ENCODE measurements around the gene PIM1. TPM values are rescaled to one million over a fixed set of nuclear protein-coding genes. Genes with fewer than 3 reads are reported as not detected.
"Not testable (repeated sequence)": the region's sequence is repeated elsewhere in the genome, so short reads cannot be mapped to it uniquely, and the experiment has no call there.

The PIM1 gene
- total and polyA plus RNA-seq, 4 experiments from 2014 or later = 124 to 334 (median 196) TPM

DNA sequence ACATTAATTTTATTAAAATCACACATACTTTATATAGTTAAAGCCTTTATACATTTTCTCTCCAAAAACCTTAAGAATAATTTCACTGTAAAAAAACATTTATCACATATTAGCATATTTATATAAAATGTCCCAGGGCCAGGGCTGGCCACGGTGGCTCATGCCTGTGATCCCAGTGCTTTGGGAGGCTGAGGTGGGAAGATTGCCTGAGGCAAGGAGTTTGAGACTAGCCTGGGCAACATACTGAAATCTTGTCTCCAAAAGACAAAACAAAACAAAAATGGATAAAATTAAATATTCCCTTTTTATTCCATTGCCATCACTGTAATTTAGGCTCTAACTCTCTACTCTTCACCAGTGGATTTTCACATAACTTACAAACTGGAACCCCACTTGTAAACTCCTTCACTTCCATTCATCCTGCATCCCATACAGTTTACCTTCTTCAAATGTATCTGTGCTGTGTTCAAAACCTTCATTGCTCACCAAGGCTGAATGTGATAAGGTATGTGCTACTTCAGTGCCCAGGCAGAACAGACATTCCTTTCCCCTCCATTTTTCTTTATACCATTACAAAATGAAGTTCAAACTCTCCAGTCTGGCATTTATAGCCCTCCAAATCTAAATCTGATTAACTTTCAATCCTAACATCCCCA, 42.9 kb upstream of the PIM1 start:
- Mint-ChIP-seq H3K27me3 (no peaks in the 10 kb centered on the region), H3K27ac (no peak overlapping the region)
- CTCF ChIA-PET (ENCODE audit: partially characterized antibody) = interaction anchor here (1.0 to 1.8 kb wide), 3 partner anchors 31 to 105 kb away, joined by 3 to 6 read pairs (median 5); no protein-coding TSS in a partner anchor

GRCh38 chr6:37127961-37128862, 41.7 kb upstream of the PIM1 start:
- no peak overlapping the region for H3K4me3 Mint-ChIP-seq
- H3K27ac Mint-ChIP-seq = peak overlapping the region in 1 of 7 donors; percentile 60

More for the DNA sequence above, 42.9 kb upstream of the PIM1 start:
- no peaks in the 10 kb centered on the region for H3K36me3 Mint-ChIP-seq
- H3K4me1 Mint-ChIP-seq = peaks cover 3 to 10% (median 6%) of the 10 kb centered on the region in 4 donors
- Histone ChIP-seq H3K36me3 (ENCODE audit: insufficient read depth, low read length) (no peaks in the 10 kb centered on the region), H3K4me1 (ENCODE audit: insufficient read depth, low read length) (peaks cover 8% of the 10 kb centered on the region), H3K27me3 (ENCODE audit: insufficient read depth, low read length) (no peaks in the 10 kb centered on the region), H3K9me3 (ENCODE audit: control insufficient read depth in 1 of 2, low read length in 2 of 2) (no peaks in the 10 kb centered on the region), H3K4me3 (ENCODE audit: low read length in 2 of 2) (no peak overlapping the region), H3K27ac (ENCODE audit: low read depth, low read length) (no peak overlapping the region)
- intact Hi-C loops (cut with micrococcal nuclease) = no loop called here
- H3K4me3 Mint-ChIP-seq = no peak overlapping the region
- POLR2A ChIA-PET (ENCODE audit: partially characterized antibody) = no interaction called here
- DNase-seq = no peak
- H3K9me3 Mint-ChIP-seq = no peaks in the 10 kb centered on the region

GRCh38 chr6:37128863-37129443, 41.0 kb upstream of the PIM1 start:
- Mint-ChIP-seq H3K27ac (peak overlapping the region in 1 of 7 donors; percentile 53), H3K4me1 (peaks cover 3 to 12% (median 8%) of the 10 kb centered on the region in 4 donors)
- intact Hi-C loops (cut with micrococcal nuclease); H3K4me3 Mint-ChIP-seq; H3K4me3 ChIP-seq (ENCODE audit: low read length in 2 of 2); H3K27me3 ChIP-seq (ENCODE audit: insufficient read depth, low read length); H3K36me3 ChIP-seq (ENCODE audit: insufficient read depth, low read length); H3K27me3 Mint-ChIP-seq; H3K36me3 Mint-ChIP-seq; DNase-seq; H3K9me3 Mint-ChIP-seq; H3K27ac ChIP-seq (ENCODE audit: low read depth, low read length); H3K9me3 ChIP-seq (ENCODE audit: control insufficient read depth in 1 of 2, low read length in 2 of 2): not testable (repeated sequence)
- ChIA-PET CTCF (ENCODE audit: partially characterized antibody) (interaction anchor here (1.0 to 1.8 kb wide), 5 partner anchors 42 to 107 kb away, joined by 3 to 6 read pairs (median 3); no protein-coding TSS in a partner anchor), POLR2A (ENCODE audit: partially characterized antibody) (interaction anchor here (1.0 to 1.2 kb wide), 3 partner anchors 27 to 42 kb away, joined by 3 to 4 read pairs (median 3); no protein-coding TSS in a partner anchor)
- H3K4me1 ChIP-seq (ENCODE audit: insufficient read depth, low read length) = peaks cover 13% of the 10 kb centered on the region

More at GRCh38 chr6:37127961-37128862, 41.7 kb upstream of the PIM1 start:
- ChIA-PET CTCF (ENCODE audit: partially characterized antibody) (interaction anchor here (1.0 to 1.8 kb wide), 5 partner anchors 29 to 106 kb away, joined by 3 to 6 read pairs (median 3); no protein-coding TSS in a partner anchor), POLR2A (ENCODE audit: partially characterized antibody) (interaction anchor here (0.6 to 1.0 kb wide), 2 partner anchors 19 to 26 kb away, joined by 3 to 4 read pairs; no protein-coding TSS in a partner anchor)
- Mint-ChIP-seq H3K36me3 (no peaks in the 10 kb centered on the region), H3K27me3 (no peaks in the 10 kb centered on the region), H3K4me1 (peaks cover 3 to 10% (median 6%) of the 10 kb centered on the region in 4 donors), H3K9me3 (no peaks in the 10 kb centered on the region)
- no peak for DNase-seq
- Histone ChIP-seq H3K36me3 (ENCODE audit: insufficient read depth, low read length) (no peaks in the 10 kb centered on the region), H3K4me1 (ENCODE audit: insufficient read depth, low read length) (peaks cover 8% of the 10 kb centered on the region), H3K27ac (ENCODE audit: low read depth, low read length) (no peak overlapping the region), H3K9me3 (ENCODE audit: control insufficient read depth in 1 of 2, low read length in 2 of 2) (no peaks in the 10 kb centered on the region), H3K27me3 (ENCODE audit: insufficient read depth, low read length) (no peaks in the 10 kb centered on the region), H3K4me3 (ENCODE audit: low read length in 2 of 2) (no peak overlapping the region)
- intact Hi-C loops (cut with micrococcal nuclease) = no loop called here

DNA sequence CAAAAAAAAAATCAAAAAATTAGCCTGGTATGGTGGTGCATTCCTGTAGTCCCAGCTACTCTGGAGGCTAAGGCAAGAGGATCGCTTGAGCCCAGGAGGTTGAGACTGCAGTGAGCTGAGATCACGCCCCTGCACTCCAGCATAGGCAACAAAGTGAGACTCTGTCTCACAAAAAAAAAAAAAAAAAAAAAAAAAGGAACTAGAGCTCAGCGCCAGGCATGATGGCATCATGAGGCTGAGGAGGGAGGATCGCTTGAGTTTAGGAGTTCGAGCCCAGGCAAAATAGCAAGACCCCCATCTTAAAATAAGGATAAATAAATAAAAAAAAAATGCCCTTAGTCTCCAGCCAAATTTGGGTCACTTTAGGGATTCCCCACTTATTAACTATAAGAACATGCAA, 40.4 kb upstream of the PIM1 start:
- CTCF ChIA-PET (ENCODE audit: partially characterized antibody) = interaction anchor here (1.4 kb wide), 1 partner anchor 41 kb away, joined by 3 read pairs; no protein-coding TSS in a partner anchor
- Histone ChIP-seq H3K36me3 (ENCODE audit: insufficient read depth, low read length) (no peaks in the 10 kb centered on the region), H3K27me3 (ENCODE audit: insufficient read depth, low read length) (no peaks in the 10 kb centered on the region), H3K4me1 (ENCODE audit: insufficient read depth, low read length) (peaks cover 19% of the 10 kb centered on the region), H3K9me3 (ENCODE audit: control insufficient read depth in 1 of 2, low read length in 2 of 2) (no peaks in the 10 kb centered on the region), H3K4me3 (ENCODE audit: low read length in 2 of 2) (no peak overlapping the region), H3K27ac (ENCODE audit: low read depth, low read length) (no peak overlapping the region)
- no peaks in the 10 kb centered on the region for H3K36me3 Mint-ChIP-seq
- H3K4me1 Mint-ChIP-seq = peaks cover 8 to 18% (median 14%) of the 10 kb centered on the region in 4 donors
- H3K27me3 Mint-ChIP-seq = no peaks in the 10 kb centered on the region
- intact Hi-C loops (cut with micrococcal nuclease) = no loop called here
- no peak overlapping the region for H3K27ac Mint-ChIP-seq
- H3K9me3 Mint-ChIP-seq = no peaks in the 10 kb centered on the region
- POLR2A ChIA-PET (ENCODE audit: partially characterized antibody) = interaction anchor here (1.0 to 1.2 kb wide), 3 partner anchors 27 to 41 kb away, joined by 3 to 4 read pairs (median 3); no protein-coding TSS in a partner anchor
- H3K4me3 Mint-ChIP-seq = no peak overlapping the region
- no peak for DNase-seq

DNA sequence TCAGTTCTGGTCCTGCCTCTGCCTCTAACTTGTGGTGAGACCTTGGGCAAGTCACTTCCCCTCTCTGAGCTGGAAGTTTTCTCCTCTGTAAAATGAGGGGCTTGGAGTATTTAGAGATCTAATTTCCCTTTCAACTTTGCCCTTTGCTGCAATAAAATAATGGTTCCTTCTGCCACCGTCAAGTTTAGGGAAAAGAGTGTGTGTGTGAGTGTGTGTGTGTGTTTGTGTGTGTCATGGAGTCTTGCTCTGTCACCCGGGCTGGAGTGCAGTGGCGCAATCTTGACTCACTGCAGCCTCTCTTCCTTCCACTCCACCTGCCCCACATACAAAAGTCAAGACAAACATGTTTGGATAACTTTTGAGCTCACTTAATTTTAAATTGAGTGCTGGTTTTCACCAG, 39.2 kb upstream of the PIM1 start:
- peak overlapping the region in 6 of 7 donors; percentile 2 to 88 (median 54) for H3K27ac Mint-ChIP-seq
- H3K4me3 ChIP-seq (ENCODE audit: low read length in 2 of 2) = no peak overlapping the region
- H3K27me3 ChIP-seq (ENCODE audit: insufficient read depth, low read length) = no peaks in the 10 kb centered on the region
- no peaks in the 10 kb centered on the region for H3K9me3 ChIP-seq (ENCODE audit: control insufficient read depth in 1 of 2, low read length in 2 of 2)
- no peak for DNase-seq
- intact Hi-C loops (cut with micrococcal nuclease) = no loop called here
- H3K9me3 Mint-ChIP-seq = no peaks in the 10 kb centered on the region
- peak overlapping the region in 1 of 8 donors; percentile 32 for H3K4me3 Mint-ChIP-seq
- ChIA-PET POLR2A (ENCODE audit: partially characterized antibody) (interaction anchor here (0.8 to 1.4 kb wide), 3 partner anchors 28 to 41 kb away, joined by 3 to 4 read pairs (median 3); partner anchors contain the start of gene PIM1), CTCF (ENCODE audit: partially characterized antibody) (interaction anchor here (0.9 to 1.8 kb wide), 6 partner anchors 9 to 109 kb away, joined by 3 to 6 read pairs (median 3); no protein-coding TSS in a partner anchor)
- no peaks in the 10 kb centered on the region for H3K36me3 ChIP-seq (ENCODE audit: insufficient read depth, low read length)
- H3K4me1 ChIP-seq (ENCODE audit: insufficient read depth, low read length) = peaks cover 29% of the 10 kb centered on the region
- H3K27me3 Mint-ChIP-seq = no peaks in the 10 kb centered on the region
- no peaks in the 10 kb centered on the region for H3K36me3 Mint-ChIP-seq
- no peak overlapping the region for H3K27ac ChIP-seq (ENCODE audit: low read depth, low read length)
- H3K4me1 Mint-ChIP-seq = peaks cover 13 to 26% (median 20%) of the 10 kb centered on the region in 4 donors

- Histone ChIP-seq H3K27ac (ENCODE audit: low read depth, low read length) (no peak overlapping the region), H3K9me3 (ENCODE audit: control insufficient read depth in 1 of 2, low read length in 2 of 2) (no peaks in the 10 kb centered on the region)
- CTCF ChIA-PET (ENCODE audit: partially characterized antibody) = interaction anchor here (0.9 to 1.8 kb wide), 6 partner anchors 10 to 110 kb away, joined by 3 to 6 read pairs (median 3); no protein-coding TSS in a partner anchor
Observed at GRCh38 chr6:37131104-37131959, 38.6 kb upstream of the PIM1 start.

More at GRCh38 chr6:37131104-37131959, 38.6 kb upstream of the PIM1 start:
- Histone ChIP-seq H3K36me3 (ENCODE audit: insufficient read depth, low read length) (no peaks in the 10 kb centered on the region), H3K27me3 (ENCODE audit: insufficient read depth, low read length) (no peaks in the 10 kb centered on the region), H3K4me1 (ENCODE audit: insufficient read depth, low read length) (peaks cover 35% of the 10 kb centered on the region), H3K4me3 (ENCODE audit: low read length in 2 of 2) (no peak overlapping the region)
- POLR2A ChIA-PET (ENCODE audit: partially characterized antibody) = interaction anchor here (0.8 to 1.4 kb wide), 4 partner anchors 29 to 40 kb away, joined by 3 to 4 read pairs (median 4); partner anchors contain the start of gene PIM1
- Mint-ChIP-seq H3K27ac (peak overlapping the region in 5 of 7 donors; percentile 5 to 88 (median 61)), H3K36me3 (no peaks in the 10 kb centered on the region), H3K4me3 (no peak overlapping the region), H3K9me3 (no peaks in the 10 kb centered on the region), H3K4me1 (peaks cover 13 to 30% (median 23%) of the 10 kb centered on the region in 4 donors), H3K27me3 (no peaks in the 10 kb centered on the region)
- intact Hi-C loops (cut with micrococcal nuclease) = no loop called here
- DNase-seq = no peak
